ENCODE results near the gene LENG9.
"Not testable (repeated sequence)": the region's sequence is repeated elsewhere in the genome, so short reads cannot be mapped to it uniquely, and the experiment has no call there.

LENG9 gene

GRCh38 chr19:54495284-54495683 is 31.7 kb upstream of the LENG9 start:
- H3K36me3 ChIP-seq (ENCODE audit: control insufficient read depth, insufficient read depth, low read length); H3K27me3 ChIP-seq (ENCODE audit: control insufficient read depth, insufficient read depth, low read length, poor library complexity, severe bottlenecking); H3K4me3 ChIP-seq (ENCODE audit: insufficient read depth, low read depth, low read length); H3K4me1 ChIP-seq (ENCODE audit: control insufficient read depth, insufficient read depth, low read length); H3K9me3 ChIP-seq (ENCODE audit: control insufficient read depth, low read length); H3K27ac ChIP-seq (ENCODE audit: insufficient read depth, low read depth, low read length, poor library complexity, severe bottlenecking): not testable (repeated sequence)
- WGBS, 2 experiments = 45 to 60% methylated on average over 5 of the region's 5 CpGs

DNA sequence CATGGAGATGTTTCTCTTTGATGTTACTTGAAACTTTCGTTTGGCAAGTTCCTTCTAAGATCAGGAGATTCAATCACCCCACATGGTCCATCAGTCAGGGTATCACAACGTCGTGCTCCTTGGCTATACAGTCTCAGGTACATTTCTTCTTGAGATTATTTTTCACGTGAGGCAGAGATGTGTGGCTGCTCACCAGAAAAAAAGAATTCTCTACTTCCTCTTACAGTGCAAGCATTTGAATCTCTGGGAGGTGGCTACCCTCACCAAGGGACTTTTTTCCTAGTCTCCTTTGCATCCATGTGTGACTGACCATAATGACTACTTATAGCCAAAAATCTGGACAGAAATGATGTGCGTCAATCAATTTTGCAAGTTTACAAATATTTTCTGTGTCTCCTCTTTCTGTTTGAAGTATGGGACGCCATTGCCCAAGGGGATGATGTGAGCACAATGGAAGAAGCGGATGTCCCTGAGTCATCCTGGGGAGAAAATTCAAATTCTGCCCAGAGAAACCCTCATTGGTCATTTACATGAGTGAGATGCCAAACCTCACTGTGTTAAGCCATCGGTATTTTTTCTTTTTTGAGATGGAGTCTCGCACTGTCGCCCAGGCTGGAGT is 30.5 kb upstream of the LENG9 start:
- WGBS, 2 experiments = 64 to 71% methylated on average over 10 of the region's 10 CpGs
- Histone ChIP-seq H3K36me3 (ENCODE audit: control insufficient read depth, insufficient read depth, low read length) (no peaks in the 10 kb centered on the region), H3K9me3 (ENCODE audit: control insufficient read depth, low read length) (peaks cover 2% of the 10 kb centered on the region), H3K4me1 (ENCODE audit: control insufficient read depth, insufficient read depth, low read length) (no peaks in the 10 kb centered on the region), H3K4me3 (ENCODE audit: insufficient read depth, low read depth, low read length) (no peak overlapping the region), H3K27ac (ENCODE audit: insufficient read depth, low read depth, low read length, poor library complexity, severe bottlenecking) (no peak overlapping the region), H3K27me3 (ENCODE audit: control insufficient read depth, insufficient read depth, low read length, poor library complexity, severe bottlenecking) (no peaks in the 10 kb centered on the region)

DNA sequence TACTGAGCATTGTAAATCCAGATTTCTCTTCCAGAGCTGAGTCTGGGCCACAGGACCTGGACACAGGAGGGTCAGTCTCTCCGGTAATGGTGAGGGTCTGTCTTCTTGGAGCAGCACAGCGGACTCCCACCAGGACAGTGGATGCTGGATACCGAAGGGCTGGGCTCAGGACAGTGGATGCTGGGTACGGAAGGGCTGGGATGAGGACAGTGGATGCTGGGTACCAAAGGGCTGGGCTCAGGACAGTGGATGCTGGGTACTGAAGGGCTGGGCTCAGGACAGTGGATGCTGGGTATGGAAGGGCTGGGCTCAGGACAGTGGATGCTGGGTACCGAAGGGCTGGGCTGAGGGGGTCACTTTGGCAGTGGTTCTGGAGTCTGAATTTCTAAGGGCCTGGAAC is 29.5 kb upstream of the LENG9 start:
- not testable (repeated sequence) for H3K27me3 ChIP-seq (ENCODE audit: control insufficient read depth, insufficient read depth, low read length, poor library complexity, severe bottlenecking); H3K9me3 ChIP-seq (ENCODE audit: control insufficient read depth, low read length); H3K36me3 ChIP-seq (ENCODE audit: control insufficient read depth, insufficient read depth, low read length); H3K4me1 ChIP-seq (ENCODE audit: control insufficient read depth, insufficient read depth, low read length); H3K27ac ChIP-seq (ENCODE audit: insufficient read depth, low read depth, low read length, poor library complexity, severe bottlenecking); H3K4me3 ChIP-seq (ENCODE audit: insufficient read depth, low read depth, low read length)
- 81 to 86% methylated on average over 5 of the region's 5 CpGs for WGBS, 2 experiments

GRCh38 chr19:54492568-54492967 is 29.0 kb upstream of the LENG9 start:
- Histone ChIP-seq H3K27ac (ENCODE audit: insufficient read depth, low read depth, low read length, poor library complexity, severe bottlenecking) (no peak overlapping the region), H3K27me3 (ENCODE audit: control insufficient read depth, insufficient read depth, low read length, poor library complexity, severe bottlenecking) (no peaks in the 10 kb centered on the region)
- WGBS, 2 experiments = 82 to 84% methylated on average over 18 of the region's 18 CpGs

DNA sequence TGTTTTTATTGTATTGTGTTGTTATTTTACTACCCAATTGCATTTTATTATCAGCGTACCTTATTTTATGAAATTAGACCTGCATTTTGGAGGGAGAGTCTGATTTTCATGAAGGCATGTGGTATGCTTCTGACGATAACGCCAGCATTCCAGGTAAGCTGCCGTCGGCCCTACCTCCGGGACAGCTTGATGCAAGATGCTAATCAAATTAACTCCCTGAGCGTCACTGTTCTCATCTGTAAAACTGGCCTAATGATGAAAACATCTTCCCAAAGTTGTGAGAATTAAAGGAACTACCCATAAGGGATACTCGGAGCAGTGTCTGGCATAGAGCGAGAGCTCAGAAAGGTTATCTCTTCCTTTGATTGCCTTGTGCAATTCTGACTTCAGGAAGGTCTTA is 26.2 kb upstream of the LENG9 start:
- H3K4me3 ChIP-seq (ENCODE audit: insufficient read depth, low read depth, low read length) = no peak overlapping the region
- H3K4me1 ChIP-seq (ENCODE audit: control insufficient read depth, insufficient read depth, low read length) = no peaks in the 10 kb centered on the region
- no peaks in the 10 kb centered on the region for H3K9me3 ChIP-seq (ENCODE audit: control insufficient read depth, low read length)
- H3K27ac ChIP-seq (ENCODE audit: insufficient read depth, low read depth, low read length, poor library complexity, severe bottlenecking) = no peak overlapping the region
- no peaks in the 10 kb centered on the region for H3K36me3 ChIP-seq (ENCODE audit: control insufficient read depth, insufficient read depth, low read length)
- H3K27me3 ChIP-seq (ENCODE audit: control insufficient read depth, insufficient read depth, low read length, poor library complexity, severe bottlenecking) = no peaks in the 10 kb centered on the region
- WGBS, 2 experiments = 82% methylated on average over 9 of the region's 9 CpGs

More at GRCh38 chr19:54492568-54492967, 29.0 kb upstream of the LENG9 start:
- peaks cover 2% of the 10 kb centered on the region for H3K9me3 ChIP-seq (ENCODE audit: control insufficient read depth, low read length)
- no peak overlapping the region for H3K4me3 ChIP-seq (ENCODE audit: insufficient read depth, low read depth, low read length)
- no peaks in the 10 kb centered on the region for H3K36me3 ChIP-seq (ENCODE audit: control insufficient read depth, insufficient read depth, low read length)
- no peaks in the 10 kb centered on the region for H3K4me1 ChIP-seq (ENCODE audit: control insufficient read depth, insufficient read depth, low read length)

GRCh38 chr19:54489341-54489740 is 25.8 kb upstream of the LENG9 start:
- Histone ChIP-seq H3K27ac (ENCODE audit: insufficient read depth, low read depth, low read length, poor library complexity, severe bottlenecking) (no peak overlapping the region), H3K36me3 (ENCODE audit: control insufficient read depth, insufficient read depth, low read length) (no peaks in the 10 kb centered on the region)
- 72 to 74% methylated on average over 7 of the region's 7 CpGs for WGBS, 2 experiments

GRCh38 chr19:54485851-54486250 is 22.3 kb upstream of the LENG9 start:
- WGBS, 2 experiments = 66 to 80% methylated on average over 5 of the region's 5 CpGs
- no peak overlapping the region for H3K4me3 ChIP-seq (ENCODE audit: insufficient read depth, low read depth, low read length)

More at GRCh38 chr19:54489341-54489740, 25.8 kb upstream of the LENG9 start:
- Histone ChIP-seq H3K4me1 (ENCODE audit: control insufficient read depth, insufficient read depth, low read length) (no peaks in the 10 kb centered on the region), H3K27me3 (ENCODE audit: control insufficient read depth, insufficient read depth, low read length, poor library complexity, severe bottlenecking) (no peaks in the 10 kb centered on the region), H3K4me3 (ENCODE audit: insufficient read depth, low read depth, low read length) (no peak overlapping the region), H3K9me3 (ENCODE audit: control insufficient read depth, low read length) (no peaks in the 10 kb centered on the region)

GRCh38 chr19:54484451-54484850 is 20.9 kb upstream of the LENG9 start:
- Histone ChIP-seq H3K9me3 (ENCODE audit: control insufficient read depth, low read length) (no peaks in the 10 kb centered on the region), H3K27me3 (ENCODE audit: control insufficient read depth, insufficient read depth, low read length, poor library complexity, severe bottlenecking) (no peaks in the 10 kb centered on the region), H3K4me3 (ENCODE audit: insufficient read depth, low read depth, low read length) (no peak overlapping the region), H3K36me3 (ENCODE audit: control insufficient read depth, insufficient read depth, low read length) (no peaks in the 10 kb centered on the region), H3K4me1 (ENCODE audit: control insufficient read depth, insufficient read depth, low read length) (no peaks in the 10 kb centered on the region), H3K27ac (ENCODE audit: insufficient read depth, low read depth, low read length, poor library complexity, severe bottlenecking) (no peak overlapping the region)
- WGBS, 2 experiments = 72 to 74% methylated on average over 10 of the region's 10 CpGs

More at GRCh38 chr19:54485851-54486250, 22.3 kb upstream of the LENG9 start:
- H3K4me1 ChIP-seq (ENCODE audit: control insufficient read depth, insufficient read depth, low read length) = no peaks in the 10 kb centered on the region
- H3K27ac ChIP-seq (ENCODE audit: insufficient read depth, low read depth, low read length, poor library complexity, severe bottlenecking) = no peak overlapping the region
- no peaks in the 10 kb centered on the region for H3K27me3 ChIP-seq (ENCODE audit: control insufficient read depth, insufficient read depth, low read length, poor library complexity, severe bottlenecking)
- H3K9me3 ChIP-seq (ENCODE audit: control insufficient read depth, low read length) = no peaks in the 10 kb centered on the region
- no peaks in the 10 kb centered on the region for H3K36me3 ChIP-seq (ENCODE audit: control insufficient read depth, insufficient read depth, low read length)

GRCh38 chr19:54482889-54483288 is 19.3 kb upstream of the LENG9 start:
- no peak overlapping the region for H3K4me3 ChIP-seq (ENCODE audit: insufficient read depth, low read depth, low read length)
- H3K27me3 ChIP-seq (ENCODE audit: control insufficient read depth, insufficient read depth, low read length, poor library complexity, severe bottlenecking) = no peaks in the 10 kb centered on the region
- WGBS, 2 experiments = 86 to 91% methylated on average over 3 of the region's 3 CpGs
- no peaks in the 10 kb centered on the region for H3K4me1 ChIP-seq (ENCODE audit: control insufficient read depth, insufficient read depth, low read length)
- no peaks in the 10 kb centered on the region for H3K9me3 ChIP-seq (ENCODE audit: control insufficient read depth, low read length)
- no peak overlapping the region for H3K27ac ChIP-seq (ENCODE audit: insufficient read depth, low read depth, low read length, poor library complexity, severe bottlenecking)
- no peaks in the 10 kb centered on the region for H3K36me3 ChIP-seq (ENCODE audit: control insufficient read depth, insufficient read depth, low read length)

GRCh38 chr19:54481326-54481930 is 17.9 kb upstream of the LENG9 start:
- Histone ChIP-seq H3K27ac (ENCODE audit: insufficient read depth, low read depth, low read length, poor library complexity, severe bottlenecking) (no peak overlapping the region), H3K4me1 (ENCODE audit: control insufficient read depth, insufficient read depth, low read length) (no peaks in the 10 kb centered on the region), H3K9me3 (ENCODE audit: control insufficient read depth, low read length) (no peaks in the 10 kb centered on the region), H3K27me3 (ENCODE audit: control insufficient read depth, insufficient read depth, low read length, poor library complexity, severe bottlenecking) (no peaks in the 10 kb centered on the region), H3K36me3 (ENCODE audit: control insufficient read depth, insufficient read depth, low read length) (no peaks in the 10 kb centered on the region), H3K4me3 (ENCODE audit: insufficient read depth, low read depth, low read length) (no peak overlapping the region)
- WGBS, 2 experiments = 24 to 25% methylated on average over 16 of the region's 16 CpGs
